Right kidney (tissue), 1 donor: ENCODE data around the gene MUC22.
"Not testable (repeated sequence)": the region's sequence is repeated elsewhere in the genome, so short reads cannot be mapped to it uniquely, and the experiment has no call there.

Experiments
- DNase-seq: peaks from one replicate; pipeline ENCODE4 v3.0.0-alpha.2; 2016

MUC22 gene

DNA sequence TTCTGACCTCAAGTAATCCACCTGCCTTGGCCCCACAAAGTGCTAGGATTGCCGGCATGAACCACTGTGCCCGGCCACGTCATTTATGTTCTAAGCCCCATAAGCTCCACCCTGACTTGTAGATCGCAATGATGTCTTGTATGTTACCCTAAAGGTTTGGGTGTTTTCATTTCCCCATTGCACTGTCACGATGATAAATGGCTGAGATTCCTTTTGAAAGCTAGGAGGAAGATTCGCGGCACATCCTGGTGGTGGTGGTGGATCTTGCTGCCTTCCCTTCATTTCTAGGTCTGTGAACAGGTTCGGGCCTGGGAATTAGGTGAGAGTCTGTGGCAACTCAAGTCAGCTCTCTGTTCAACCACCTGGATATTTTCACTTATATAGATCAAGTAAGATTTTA lies 28.3 kb downstream of the MUC22 start:
- no peak for DNase-seq

GRCh38 chr6:31040801-31041200 lies 30.5 kb downstream of the MUC22 start:
- DNase-seq, result no peak

GRCh38 chr6:31041372-31041974 lies 31.2 kb downstream of the MUC22 start:
- DNase-seq, result peak; percentile 22

- DNase-seq, result no peak
Measured at GRCh38 chr6:31042806-31043205, 32.5 kb downstream of the MUC22 start.

GRCh38 chr6:31048099-31048498 lies 37.8 kb downstream of the MUC22 start:
- DNase-seq, result no peak

DNA sequence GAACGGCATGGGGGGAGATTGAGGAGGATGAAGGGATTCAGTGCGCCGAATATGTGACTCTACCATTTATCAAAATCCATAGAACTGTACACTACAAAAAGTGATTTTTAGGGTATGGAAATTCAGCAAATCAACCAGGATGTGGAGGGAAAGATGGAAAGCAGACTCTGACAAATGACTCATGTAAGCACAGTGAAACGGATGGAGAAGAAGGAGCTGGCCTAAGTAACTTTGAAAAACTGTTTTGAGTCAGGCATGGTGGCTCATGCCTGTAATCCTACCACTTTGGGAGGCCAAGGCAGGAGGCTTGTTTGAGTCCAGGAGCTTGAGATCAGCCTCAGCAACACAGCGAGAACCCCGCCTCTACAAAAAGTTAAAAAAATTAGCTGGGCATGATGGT lies 39.2 kb downstream of the MUC22 start:
- no peak for DNase-seq

GRCh38 chr6:31053187-31053586 lies 42.9 kb downstream of the MUC22 start:
- not testable (repeated sequence) for DNase-seq

GRCh38 chr6:31053873-31054272 lies 43.6 kb downstream of the MUC22 start:
- DNase-seq, result no peak

DNA sequence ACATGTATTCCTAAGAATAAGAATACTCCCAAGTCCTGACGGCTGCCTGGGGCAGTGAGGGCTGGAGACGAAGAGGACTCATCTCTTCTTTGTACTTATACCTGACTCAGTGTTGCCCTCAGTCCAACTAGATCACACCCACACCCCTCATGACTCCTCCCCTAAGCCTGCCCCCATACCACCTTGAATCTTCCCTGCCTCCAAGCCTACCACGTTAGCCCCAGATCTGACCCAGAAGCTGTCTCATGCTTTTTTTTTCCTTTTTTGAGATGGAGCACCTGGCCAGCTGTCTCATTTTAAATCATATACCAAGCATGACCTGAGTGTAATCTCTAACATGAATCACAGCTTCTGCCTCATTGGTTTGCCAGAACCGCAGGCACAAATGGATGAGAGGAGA lies 45.2 kb downstream of the MUC22 start:
- DNase-seq, result no peak

DNA sequence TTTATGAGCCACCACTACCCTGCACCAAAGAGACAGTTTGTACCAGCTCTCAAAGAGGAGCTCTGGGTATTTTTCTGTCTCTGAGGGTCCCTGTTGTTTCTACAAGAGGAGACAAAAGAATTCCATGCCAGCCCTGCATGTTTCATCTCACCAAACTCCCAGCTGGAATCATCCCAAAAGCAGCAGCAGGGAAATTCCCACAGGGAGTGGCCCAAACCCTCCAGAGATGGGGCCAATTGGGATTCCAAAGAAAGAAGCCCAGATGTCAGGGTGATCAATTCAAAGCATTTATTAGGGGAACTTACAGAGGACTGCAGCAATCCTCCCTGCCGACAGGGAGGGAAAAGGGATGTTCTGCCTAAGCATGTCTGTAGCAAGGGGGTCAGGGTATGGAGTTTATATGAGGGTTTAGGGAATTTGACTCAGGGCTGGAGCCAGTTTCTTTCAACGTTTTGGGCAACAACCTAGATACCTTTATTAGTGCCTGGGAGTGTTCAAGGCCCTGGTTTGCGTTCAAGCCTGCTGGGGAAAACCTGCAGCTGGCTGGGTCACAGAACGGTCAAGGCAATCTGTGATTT lies 47.2 kb downstream of the MUC22 start:
- DNase-seq, result no peak

DNA sequence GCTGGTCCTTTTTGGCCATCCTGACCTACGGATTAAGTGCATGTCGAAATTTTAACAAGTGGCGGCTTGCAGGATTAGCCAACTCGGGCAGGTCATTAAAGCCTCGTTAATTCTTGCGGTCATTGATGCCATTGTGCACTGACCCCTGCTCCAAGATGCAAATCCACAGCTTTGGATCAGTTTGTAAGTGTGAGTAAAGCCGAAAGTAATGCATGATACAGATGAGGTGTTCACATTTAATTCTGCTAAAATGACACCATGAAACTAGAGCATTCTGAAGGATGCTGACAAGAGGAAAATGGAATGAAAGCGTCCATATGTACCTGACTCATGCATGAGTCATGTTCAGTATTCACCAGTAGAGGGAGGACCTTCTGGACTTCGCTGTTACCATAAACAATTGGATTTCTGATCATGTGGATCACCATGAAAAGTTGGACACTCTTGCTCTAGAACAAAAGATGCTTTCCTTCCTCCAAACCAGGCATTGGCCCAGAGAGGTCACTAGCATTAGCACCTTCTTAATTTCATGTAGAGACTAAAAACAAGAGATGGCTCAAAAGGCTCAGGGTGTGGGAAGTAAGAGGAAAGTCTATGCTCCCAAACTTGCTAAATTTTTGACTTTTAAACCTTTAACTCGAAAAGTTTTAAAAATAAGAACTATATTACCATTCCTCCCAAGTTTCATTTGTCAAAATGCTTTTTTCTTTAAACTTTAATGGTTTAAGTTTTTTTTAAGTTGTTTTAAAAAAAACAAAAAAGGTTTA lies 48.0 kb downstream of the MUC22 start:
- DNase-seq, result no peak

- no peak for DNase-seq
Measured at GRCh38 chr6:31060145-31060544, 49.9 kb downstream of the MUC22 start.

- DNase-seq, result no peak
Measured at GRCh38 chr6:31063906-31064435, 53.7 kb downstream of the MUC22 start.

- DNase-seq, result no peak
Measured at GRCh38 chr6:31065556-31065955, 55.3 kb downstream of the MUC22 start.

GRCh38 chr6:31067028-31067427 lies 56.8 kb downstream of the MUC22 start:
- not testable (repeated sequence) for DNase-seq

- not testable (repeated sequence) for DNase-seq
Measured at GRCh38 chr6:31067891-31068668, 57.8 kb downstream of the MUC22 start.

- DNase-seq, result peak; percentile 59
Measured at GRCh38 chr6:31068669-31069340, 58.5 kb downstream of the MUC22 start.

- DNase-seq, result peak; percentile 39
Measured at GRCh38 chr6:31070711-31071197, 60.5 kb downstream of the MUC22 start.

DNA sequence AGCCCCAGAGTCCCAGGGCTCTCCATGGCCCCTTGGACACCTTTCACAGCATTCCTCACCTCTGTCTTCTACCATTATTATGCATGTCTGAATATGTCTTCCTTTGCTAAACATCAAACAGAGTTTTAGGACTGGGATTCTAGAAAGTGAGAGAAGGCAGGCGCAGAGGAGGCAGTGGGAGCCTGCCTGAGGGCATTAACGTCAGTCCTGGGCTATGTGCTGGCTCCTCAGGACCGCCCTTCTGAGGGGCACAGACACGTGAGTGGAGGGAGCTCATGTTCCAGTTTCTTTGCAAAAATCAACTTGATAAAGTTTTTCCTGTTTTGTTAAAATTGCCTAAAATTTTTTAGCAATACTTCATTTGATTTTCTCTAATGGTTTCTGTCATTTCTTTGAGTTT lies 64.1 kb downstream of the MUC22 start:
- no peak for DNase-seq

DNA sequence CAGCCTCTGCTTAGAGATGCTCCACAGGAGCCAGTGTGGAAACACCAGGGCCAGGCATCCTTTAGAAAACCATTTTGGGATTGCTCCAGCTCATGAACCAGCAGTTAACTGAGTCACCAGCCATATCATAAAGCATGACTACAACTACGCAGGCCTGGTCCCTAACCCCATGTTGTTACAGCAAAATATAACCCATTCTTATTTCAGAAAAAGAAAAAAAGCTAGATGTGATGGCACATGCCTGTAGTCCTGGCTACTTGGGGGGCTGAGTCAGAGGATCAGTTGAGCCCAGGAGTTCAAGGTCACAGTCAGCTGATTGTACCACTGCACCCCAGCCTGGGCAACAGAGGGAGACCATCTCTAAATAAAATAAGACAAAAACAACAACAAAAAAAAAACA lies 65.3 kb downstream of the MUC22 start:
- DNase-seq, result no peak

DNA sequence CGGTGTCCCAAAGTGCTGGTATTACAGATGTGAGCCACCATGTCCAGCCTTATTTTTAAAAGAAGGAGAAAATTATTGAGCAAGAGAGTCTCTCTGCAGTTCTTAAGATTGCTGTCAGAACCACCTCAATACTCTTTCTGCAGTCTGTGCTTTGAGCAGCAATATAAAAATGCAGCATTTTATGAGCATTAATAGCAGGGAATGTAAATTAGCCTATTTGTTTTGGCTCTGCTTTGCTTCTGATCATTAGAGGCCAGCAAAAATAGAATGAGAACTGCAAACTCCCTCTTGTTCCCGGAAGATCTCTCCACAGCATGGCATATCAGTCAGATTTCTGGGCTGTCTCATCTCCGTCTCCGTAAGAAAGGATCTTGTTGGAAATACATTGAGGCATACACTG lies 66.3 kb downstream of the MUC22 start:
- no peak for DNase-seq

DNA sequence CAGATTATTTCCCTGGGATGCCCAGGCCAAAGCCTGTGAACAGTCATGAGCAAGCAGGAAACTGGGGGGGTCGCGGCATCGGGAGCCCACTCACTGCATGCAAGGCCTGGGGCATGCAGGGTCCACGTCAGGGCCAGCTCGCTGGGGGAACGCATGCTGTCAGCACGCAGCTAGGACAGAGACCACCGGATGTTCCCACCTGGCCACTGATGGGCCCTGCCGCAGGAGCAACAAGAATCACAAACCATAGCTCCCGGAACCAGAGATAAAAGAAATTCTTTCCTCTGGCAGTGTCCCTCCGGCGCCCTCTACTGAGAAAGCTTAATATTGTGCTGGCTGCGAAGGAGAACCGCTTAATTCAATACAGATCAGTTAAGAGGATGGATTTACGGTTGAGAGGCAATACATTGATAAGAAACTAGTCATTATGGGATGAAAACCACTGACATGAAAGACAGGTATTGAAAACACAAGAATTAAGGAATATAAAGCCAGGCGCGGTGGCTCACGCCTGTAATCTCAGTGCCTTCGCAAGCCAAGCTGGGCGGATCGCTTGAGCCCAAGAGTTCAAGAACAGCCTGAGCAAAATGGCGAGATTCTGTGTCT lies 69.5 kb downstream of the MUC22 start:
- DNase-seq, result peak; percentile 71
